T47D (cell line): ENCODE results near the gene SF1.
A peak's percentile ranks its signal among the peaks of the same experiment; 100 is the strongest.

Experiments
- DNase-seq, 2 experiments: peaks; one replicate each; pipeline versions ENCODE4 v3.0.0 to v3.0.0-alpha.2; 2011 to 2012; ENCODE audit warnings: low read depth in 1 of 2, low spot score in 1 of 2
- JUND ChIP-seq: IDR thresholded peaks from 2 replicates; pipeline ENCODE4 v1.6.1; 2012; ENCODE audit warnings: low read depth
- in situ Hi-C: cut with HindIII; loops from 2 replicates; pipeline ENCODE4 v1.10.0; 2016; ENCODE audit warnings: low sequenced_read_pairs, low pct_unique_long_range_greater_than_20kb

The SF1 gene

DNA sequence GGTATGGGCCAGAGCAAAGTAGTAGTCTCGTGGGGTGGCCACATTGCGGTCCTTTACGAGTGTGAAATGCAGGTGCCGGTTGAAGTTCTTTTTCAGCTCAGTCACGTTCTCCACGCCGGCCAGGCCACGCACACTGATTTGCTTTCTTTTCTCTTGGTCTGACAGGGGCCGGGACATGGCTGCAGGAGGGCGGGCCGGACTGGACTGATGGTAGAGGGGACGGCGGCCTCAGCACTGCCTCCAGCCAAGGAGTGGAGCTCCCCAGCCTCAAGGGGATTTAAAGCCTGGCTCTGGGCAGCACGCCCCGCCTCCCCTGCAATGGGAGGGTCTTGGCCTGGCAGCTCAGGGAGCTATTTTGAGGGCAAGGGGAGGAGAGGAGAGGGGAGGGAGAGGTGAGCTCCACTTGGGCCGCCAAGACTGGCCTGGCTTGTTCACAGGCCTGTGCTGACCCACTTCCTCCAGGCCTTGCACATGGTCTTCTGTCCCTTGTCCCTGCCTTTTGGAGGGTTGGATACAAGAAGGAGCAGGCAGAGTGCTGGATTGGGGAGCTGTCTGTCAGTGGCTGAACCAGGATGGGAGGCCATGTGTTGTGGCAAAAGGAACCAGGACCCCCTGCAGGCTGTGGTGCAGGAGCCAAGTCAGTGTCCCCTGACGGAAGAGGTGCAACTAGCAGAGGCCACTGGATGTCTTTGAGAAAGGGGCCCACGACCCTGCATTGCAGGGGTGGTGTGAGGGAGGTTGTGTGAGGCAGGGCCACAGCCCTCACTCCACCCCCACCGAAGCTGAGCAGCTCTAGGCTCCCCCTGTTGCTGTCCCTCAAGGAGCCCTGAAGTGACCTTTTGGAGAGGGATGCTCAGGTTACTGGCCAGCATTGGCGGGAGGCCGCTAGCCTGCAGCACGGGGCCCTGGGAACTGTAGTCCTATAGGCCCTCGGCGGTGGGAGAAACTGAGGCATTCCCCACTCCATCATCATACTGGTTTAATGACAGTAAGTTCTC is 18.3 kb downstream of the SF1 start, which contains the start of gene PYGM:
Gene PYGM (minus strand): TSS at position 253 of the 998 bp plus-strand sequence. CDS start 76 bp downstream, at position 177.
- no peak for TF ChIP-seq JUND
- in situ Hi-C loops, result no loop called here
- DNase-seq, result peak in 1 of 2 experiments; percentile 33

DNA sequence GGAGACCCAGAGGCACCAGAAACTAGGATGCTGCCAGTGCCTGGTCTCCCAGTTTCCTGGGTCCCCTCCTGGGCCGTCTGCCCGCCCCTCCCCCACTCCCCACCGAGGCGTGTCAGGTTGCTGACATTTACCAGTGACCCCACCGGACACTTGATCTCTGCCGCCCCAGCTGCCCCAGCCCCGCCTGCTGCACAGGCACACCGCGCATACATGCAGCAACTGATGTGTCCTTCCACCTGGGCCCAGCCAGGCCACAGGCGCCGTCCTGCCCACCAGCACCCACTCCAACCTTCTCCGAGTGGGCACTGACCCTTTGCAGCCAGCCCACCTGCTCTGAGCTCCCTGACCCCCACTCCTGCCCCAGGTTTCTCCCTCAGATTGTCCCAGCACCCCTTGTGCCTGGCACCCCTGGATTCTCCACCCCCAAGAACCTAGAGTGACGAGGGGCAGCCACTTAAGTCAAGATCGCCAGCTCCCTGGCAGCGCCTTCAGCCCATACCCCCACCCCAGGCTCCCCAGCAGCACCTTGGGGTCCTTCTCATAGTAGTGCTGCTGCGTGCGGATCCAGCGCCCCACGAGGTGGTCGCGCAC is 19.1 kb downstream of the SF1 start:
- DNase-seq, result no peak
- no peak for TF ChIP-seq JUND
- in situ Hi-C loops, result no loop called here

DNA sequence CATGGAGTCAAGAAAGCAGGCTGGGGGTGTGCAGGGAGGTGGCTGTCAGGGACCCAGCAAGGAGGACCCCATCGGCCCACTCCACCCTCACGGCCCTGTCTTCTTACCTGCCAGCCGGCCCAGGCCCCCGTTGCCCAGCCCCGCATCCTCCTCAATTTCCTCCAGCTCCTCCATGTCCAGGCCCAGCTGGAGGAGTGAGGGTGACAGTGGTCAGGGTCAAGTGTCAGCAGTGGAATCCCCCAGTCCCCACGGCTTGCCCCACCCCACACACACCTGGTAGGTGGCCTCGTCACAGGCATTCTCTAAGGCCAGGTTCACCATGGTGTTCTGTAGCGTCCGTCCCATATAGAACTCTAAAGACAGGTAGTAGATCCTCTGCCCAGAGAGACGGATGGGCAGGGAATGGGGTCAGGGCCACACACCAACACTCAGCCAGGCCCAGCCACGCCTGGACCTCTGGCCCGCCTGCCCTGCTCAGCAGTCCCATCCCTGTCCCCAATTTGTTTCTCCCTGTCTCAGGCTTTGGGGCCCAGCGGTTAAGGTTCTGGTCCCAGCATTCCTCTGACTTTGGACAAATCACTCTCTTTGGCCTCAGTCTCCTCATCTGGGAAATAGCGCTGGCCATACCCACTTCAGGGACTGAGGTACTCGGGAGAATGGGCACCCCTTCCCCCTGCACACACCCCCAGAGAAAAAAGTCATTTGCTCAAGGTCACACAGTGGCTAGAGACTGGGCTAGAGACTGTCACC is 19.8 kb downstream of the SF1 start:
- no peak for DNase-seq
- no peak for TF ChIP-seq JUND
- in situ Hi-C loops, result no loop called here

DNA sequence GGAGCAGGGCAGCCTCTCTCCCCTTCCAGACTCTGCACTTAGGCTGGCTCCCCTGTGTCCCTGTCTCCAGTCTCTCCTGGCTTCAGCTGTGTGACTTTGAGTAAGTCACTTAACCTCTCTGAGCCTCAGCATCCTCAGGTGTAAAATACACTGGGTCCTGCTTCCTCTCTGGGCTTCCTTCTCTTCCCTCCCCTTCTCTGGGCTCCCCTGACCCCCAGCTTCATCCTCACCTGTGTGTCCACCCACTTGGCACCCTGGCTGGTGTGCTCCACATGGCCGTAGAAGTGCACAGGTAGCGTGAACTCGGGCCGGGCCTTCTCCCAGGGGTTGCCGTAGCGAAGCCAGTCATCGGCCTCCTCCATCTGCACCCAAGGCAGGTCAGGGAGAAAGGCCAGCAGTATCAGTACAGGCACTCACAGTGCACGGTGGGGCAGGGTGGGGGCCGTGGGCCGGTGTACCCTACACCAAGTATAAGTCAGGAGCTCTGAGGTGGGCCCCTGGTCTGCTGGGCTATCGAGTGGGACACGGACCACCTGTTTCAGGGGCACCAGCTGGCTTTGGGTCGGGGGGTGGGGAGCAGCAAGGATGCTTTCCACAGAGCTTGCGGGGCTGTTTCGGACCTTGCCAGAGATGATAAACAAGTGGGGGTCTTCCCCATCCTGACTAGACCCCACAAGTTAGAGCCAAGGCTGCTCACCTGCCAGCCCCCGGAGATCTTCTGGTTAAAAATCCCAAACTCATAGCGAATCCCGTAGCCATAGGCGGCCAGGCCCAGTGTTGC is 20.6 kb downstream of the SF1 start:
- no peak for TF ChIP-seq JUND
- in situ Hi-C loops, result no loop called here
- no peak for DNase-seq

DNA sequence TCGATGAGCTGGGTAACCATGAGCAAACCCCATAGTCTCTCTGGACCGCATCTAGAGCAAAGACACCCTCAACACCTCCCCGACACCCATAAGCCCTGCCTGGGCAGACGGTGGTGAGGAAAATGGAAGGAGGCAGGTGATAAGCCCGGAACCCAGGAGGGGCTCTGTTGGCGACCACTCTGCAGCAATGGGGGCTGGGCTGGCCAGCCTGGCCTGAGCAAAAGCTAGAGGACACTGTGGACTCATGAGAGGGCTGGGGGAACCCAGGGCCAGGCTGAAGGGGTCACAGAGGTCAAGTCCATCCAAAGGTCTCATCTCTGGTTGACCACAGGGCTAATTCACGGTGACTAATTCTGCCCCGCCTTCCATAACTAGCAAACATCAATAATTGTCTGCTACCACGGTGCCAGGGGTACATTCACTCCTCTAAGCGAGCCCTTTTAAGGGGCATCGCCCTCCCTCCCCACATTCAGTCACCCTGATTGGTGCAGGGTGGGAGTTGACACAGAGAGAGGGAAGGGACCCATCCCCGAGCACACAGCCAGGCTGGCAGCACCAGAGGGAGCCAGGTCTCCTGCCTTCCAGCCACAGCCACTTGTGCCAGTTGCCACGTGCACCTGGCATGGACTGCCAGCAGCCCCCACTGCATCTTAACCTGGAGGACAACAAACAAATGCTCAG is 22.5 kb downstream of the SF1 start:
- in situ Hi-C loops, result no loop called here
- DNase-seq, result no peak
- no peak for TF ChIP-seq JUND

DNA sequence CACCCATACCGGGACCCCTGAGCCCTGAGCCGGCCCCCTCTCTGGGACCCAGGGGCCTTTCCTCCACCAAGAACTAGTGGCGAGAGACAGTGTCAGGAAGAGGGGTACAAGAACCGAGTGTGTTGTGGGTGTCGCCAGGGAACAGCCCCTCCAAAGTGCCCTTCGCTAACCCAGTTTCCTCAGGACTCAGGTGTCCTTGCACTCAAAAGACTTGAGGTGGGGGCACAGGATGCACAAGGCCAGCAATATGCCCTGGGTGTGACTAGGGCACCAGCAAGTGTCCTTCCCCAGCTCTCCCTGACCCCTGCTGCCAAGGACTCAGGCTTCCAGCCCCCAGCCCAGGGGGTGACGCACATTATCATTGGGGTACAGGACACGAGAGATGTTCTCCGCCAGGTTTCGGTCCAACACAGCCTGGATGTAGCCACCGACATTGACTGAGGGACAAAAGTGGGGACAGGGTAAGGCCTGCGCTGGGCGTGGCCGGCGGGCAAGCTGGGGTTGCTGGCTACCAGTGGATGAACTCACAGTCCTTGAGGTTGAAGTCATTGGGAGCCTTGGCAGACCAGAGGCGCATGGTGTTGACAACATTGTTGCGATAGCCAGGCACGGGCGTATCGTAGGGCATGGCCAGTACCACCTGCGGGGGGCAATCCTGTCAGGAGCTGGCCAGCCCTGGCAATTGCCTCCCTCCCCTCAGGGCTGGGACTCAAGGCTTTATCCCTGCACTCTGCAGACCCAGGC is 23.3 kb downstream of the SF1 start:
- in situ Hi-C loops, result no loop called here
- no peak for DNase-seq
- TF ChIP-seq JUND, result no peak

DNA sequence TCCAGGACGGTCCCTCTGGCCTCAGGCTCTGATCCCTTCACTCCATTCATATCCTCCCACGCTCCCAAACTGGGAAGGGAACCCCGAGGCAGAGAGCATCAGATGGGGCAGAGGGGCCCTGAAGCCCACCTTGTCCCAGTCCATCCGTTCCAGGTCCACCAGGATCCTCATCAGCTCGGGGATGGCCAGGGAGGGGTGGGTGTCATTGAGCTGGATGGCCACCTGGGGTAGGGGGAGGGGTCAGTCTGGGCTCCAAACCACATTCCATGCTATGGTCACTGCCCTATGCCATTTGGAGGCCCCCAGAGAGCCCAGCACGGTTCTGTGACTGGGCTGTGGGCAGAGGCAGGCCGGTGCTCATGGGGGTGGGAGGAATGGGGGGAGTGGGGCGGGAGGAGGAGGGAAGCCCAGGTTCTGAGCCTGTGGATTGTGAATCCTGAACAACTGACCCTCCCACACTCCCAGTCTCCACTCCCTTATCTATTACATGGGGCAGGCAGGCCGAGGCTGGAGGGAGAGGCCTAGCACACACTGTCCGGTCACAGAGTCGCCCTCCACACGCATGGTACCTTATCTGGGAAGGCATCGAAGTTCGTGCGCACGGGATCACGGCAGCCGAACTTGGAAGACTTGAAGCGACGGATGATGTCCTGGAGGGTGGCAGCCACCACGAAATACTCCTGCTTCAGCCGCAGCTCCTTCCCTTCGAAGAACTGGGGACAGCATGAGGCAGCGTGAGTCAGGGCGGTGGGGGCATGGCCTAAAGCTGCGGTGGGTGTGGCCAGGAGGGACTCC is 24.0 kb downstream of the SF1 start:
- in situ Hi-C loops, result no loop called here
- no peak for DNase-seq

DNA sequence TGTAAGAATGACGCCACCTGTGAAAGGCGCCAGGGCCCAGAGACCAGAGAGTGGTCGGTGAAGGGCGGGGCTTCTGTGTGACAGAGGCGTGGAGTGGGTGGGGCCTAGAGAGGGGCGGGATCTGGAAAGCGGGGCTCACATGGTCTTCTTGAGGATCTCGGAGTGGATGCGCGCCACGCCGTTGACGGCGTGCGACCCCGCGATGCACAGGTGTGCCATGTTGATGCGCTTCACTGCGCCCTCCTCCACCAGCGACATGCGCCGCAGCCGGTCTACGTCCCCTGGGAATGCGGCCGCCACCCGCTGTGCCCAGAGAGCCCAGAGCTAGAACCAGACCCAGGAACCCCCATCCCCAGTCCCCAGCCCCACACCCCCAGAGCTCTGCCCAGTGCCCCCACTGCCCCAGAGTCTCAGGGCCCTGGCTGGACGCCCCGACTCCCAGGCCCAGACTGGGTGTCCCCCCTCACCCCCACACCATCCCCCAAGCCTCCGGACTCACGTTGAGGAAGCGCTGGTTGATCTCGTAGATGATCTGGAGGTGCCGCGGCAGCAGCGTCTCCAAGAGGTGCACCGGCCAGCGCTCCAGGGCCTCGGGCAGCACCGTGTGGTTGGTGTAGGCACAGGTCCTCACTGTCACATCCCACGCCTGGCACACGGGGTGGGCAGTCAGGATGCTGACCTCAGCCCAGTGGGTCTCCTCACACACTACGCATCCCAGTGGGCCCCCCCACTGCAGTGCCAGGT is 24.8 kb downstream of the SF1 start:
- no peak for DNase-seq
- in situ Hi-C loops, result no loop called here
- no peak for TF ChIP-seq JUND

More for the DNA sequence above, 24.0 kb downstream of the SF1 start:
- no peak for TF ChIP-seq JUND

DNA sequence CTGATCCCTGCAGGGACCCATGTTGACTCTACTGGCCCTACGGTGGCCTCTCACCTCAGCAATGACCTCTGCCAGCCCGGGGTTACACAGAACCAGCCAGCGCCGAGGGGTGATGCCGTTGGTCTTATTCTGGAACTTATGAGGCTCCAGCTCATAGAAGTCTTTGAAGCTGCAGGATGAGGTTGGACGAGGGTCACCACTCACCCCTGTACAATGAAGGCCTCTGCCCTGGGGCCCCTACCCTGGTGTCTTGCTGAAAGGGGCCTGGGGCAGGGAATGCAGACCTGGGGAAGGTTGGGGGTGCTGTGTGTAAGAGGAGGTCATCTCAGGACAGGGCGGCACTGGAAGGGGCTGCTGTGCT is 25.3 kb downstream of the SF1 start:
- in situ Hi-C loops, result no loop called here
- TF ChIP-seq JUND, result no peak
- no peak for DNase-seq
